ENCODE results near the gene FBXW12.
A peak's percentile ranks its signal among the peaks of the same experiment; 100 is the strongest.
"Not testable (repeated sequence)": the region's sequence is repeated elsewhere in the genome, so short reads cannot be mapped to it uniquely, and the experiment has no call there.

FBXW12 gene

DNA sequence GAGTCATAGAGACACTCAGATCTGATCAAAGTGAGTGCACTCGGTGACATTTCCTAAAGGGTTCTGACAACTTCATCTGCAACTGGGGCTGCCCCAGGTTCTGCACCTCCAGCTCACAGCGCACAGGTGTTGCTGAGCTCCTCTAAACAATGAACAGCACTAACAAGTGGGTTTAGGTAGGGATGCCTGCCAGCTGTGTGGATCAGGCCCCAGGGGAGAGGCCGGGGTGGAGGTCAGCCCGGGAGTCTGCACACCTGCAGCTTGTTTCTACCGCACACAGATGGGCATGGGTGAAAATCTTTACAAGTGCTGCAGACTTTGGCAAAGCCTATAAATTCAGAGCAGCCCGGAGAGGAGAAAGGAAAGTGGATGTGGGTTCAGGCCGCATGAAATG lies 355 bp downstream of the FBXW12 start:
- no peak for DNase-seq (ENCODE audit: low read depth in 2 of 2, low spot score in 1 of 2)

DNA sequence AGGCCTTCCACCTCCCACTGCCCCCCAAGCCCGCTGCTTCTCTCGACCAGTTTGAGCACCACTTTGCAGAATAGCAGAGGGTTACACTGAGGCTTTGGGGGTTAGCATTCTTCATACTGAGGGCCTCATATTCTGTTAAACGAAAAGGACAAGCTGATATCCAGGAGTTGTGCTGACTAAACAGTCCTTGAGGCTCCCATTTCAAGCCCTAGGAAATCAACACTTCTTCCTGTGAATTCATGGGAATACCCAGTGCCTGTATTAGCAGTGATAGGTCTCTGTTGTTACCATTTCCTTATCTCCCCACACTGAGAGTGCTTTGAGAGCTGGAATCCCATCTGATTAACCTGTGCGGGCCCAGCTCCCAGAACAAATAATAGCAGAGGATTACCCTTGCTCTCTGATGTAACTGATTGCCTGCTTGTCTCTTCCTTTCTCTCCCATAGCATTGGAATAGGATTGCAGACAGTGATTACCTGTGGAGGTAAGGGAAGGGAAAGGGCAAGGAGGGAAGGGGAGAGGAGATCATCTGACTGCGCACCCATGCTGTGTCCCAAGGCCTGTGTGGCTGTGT lies 930 bp downstream of the FBXW12 start:
- no peak for DNase-seq (ENCODE audit: low read depth in 2 of 2, low spot score in 1 of 2)

DNA sequence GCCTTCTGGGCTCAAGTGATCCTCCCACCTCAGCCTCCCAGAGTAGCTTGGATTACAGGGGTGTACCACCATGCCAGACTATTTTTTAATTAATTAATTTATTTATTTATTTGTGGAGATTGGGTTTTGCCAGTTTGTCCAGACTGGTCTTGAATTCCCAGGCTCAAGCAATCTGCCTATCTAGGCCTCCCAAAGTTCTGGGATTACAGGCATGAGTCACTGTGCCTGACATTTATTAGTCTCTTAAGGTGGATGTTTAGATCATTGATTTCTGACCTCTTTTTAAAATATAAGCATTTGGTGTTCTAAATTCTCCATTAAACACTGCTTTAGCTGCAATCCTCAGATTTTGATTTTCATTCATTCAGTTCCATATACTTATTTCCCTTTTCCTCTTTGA lies 15.6 kb downstream of the FBXW12 start:
- no peak for DNase-seq (ENCODE audit: low read depth in 2 of 2, low spot score in 1 of 2)

DNA sequence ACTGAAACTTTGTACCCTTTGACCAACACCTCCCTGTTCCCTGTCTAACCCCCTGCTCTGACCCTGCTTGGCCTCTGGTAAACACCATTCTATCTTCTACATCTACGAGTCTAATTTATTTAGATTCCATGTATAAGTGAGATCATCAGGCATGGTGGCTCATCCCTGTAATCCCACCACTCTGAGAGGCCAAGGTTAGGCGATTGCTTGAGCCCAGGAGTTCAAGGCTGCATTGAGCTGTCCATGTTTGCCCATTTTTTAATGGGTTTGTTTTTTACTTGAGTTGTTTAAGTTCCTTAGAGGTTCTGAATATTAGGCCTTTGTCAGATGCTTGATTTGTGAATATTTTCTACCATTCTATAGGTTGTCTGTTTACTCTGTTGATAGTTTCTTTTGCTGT lies 16.9 kb downstream of the FBXW12 start:
- DNase-seq (ENCODE audit: low read depth in 2 of 2, low spot score in 1 of 2) = no peak

DNA sequence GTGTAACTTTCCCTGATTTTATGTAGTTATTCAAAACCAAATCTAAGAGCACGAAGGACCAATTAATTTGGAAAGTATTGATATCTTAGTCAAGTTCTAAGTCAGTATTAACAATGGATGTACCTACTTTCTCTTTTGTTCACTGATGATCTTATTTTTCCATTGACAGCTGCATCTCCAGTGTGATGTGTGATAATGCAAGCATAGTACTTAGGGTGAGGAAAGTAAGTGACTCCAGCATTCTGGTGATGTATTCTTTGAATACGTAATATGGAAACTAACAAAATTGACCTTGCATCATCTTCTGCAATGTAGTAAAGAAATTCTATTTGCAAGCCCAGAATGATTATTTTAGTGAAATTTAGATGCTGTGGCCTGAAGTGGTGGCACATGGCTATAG lies 22.4 kb downstream of the FBXW12 start:
- no peak for DNase-seq (ENCODE audit: low read depth in 2 of 2, low spot score in 1 of 2)

DNA sequence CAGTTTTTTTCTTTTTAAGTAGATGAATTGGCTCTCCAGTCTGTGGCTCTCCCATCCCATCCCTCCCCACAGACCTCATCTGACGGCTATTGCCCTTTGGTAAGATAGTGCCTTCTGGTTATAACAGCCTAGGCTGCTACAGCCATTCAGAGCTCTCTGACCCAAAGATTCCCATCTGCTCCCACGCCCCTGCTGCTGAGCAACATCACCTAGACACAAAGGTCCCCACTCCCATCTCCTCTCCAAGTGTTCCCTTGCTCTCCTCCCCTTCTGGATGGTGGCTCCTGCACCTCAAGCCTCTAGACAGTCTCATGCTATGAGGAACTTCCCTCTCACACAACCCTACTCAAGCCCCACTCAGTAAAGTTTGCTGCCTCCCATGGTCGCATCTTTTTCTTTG lies 23.7 kb downstream of the FBXW12 start:
- no peak for DNase-seq (ENCODE audit: low read depth in 2 of 2, low spot score in 1 of 2)

DNA sequence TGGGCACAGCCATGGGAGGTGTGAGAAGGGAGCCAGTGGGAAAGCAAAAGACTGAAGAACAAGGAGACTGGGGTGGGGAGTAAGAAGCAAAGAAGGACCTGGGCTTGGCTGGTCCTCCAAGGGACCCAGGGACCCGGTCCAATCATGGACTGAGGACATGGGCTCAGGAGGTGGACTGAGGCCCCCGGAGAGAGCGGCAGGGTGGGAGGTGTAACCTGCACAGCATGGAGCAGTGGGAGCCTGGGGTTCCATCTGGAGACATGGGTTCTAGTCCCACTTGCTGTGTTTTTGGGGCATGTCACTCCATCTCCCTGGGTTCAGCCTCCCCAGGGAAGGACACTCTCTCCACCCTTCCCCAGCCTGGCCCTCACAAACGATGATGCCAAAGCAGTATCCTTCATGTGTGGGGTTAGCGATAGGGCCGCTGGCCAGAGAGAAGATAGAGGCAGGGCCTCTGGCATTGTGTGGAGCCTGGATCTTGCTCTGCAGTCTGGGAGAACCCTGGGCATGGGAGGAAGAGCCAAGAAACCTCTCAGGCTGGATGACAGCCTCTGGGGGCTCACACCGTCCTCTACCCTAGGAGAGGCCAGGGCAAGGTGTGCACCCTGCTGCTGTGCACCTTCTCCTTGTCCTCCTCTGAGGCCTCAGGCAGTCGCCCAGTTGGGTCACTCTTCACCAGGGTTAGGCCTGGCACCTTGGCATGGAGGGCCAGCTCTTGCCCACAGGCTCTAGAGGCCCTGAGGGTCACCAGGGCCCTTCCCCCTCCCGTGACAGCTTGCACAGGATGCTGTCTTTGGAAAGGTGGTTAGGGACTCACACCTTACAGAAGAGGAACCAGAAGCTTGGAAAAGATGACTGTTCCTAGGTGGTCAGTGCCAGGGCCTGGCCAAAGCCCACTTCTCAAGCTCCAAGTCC lies 26.0 kb downstream of the FBXW12 start:
- DNase-seq (ENCODE audit: low read depth in 2 of 2, low spot score in 1 of 2) = no peak

DNA sequence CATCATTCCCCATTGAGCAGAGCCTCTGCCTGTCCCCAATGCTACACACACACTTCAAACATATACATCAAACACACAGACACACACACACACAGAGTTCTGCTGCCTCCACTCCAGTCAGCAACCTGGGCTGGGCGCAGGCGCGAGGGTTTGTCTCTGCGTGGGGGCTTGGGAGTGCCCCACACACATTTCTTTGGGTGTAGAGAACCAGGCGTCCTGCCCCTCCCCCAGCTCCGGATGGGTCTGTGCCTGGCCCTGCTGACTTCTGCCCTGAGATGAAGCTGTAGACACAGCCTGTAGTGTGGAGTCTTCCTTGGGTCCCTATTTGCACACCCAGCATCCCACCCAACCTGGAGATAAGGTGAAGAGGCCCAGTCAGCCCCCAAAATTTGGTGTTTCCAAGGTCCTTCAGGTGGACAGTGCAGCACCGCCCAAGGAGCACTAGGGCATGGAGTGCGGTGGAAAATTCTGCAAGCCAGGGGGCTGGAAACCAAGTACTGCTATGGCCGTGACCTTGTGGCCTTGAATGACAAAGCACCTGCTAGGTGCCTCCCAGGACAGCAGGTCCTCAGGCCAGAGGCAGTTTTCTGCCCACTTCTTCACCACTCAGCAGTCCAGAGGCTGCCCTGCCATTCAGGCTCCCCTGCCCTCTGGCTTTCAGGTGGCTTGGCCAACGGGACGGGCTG lies 26.8 kb downstream of the FBXW12 start:
- DNase-seq (ENCODE audit: low read depth in 2 of 2, low spot score in 1 of 2) = no peak

DNA sequence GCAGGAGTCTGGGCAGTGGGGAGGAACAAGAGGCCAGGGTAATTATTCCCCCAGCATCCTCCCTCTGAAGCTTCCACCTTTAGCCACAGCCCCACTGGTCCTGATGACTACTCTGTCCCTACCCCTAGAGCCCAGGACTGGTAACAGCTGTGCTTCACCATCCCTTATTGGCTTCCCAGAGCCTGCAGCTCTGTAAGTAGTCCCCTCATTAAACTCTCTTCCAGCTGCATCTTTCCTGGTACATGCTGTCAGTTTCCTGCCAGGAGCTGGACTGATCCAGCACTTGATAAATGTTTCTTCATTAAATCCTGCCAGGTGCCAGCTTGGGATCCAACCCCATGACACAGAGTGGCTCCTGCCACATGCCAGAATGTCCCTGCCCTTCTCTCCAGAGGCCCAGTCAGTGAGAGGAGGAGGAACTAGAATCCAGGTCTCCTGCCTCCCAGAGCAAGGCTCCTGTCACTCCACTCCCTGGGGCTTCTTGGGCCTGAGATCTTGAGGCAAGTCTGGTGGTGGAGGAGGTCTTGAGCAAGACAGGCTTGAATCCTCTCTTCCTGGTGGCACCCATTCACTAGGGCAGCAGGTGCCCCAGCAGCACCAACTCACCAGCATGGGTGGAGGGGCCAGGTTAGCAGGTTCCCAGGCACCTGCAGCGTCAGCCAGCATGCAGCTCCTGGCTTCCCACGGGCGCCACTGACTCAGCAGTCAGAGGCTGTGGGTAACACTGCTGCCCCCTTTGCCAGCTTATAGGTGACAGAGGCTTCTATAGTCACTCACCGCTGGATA lies 27.6 kb downstream of the FBXW12 start:
- no peak for DNase-seq (ENCODE audit: low read depth in 2 of 2, low spot score in 1 of 2)

DNA sequence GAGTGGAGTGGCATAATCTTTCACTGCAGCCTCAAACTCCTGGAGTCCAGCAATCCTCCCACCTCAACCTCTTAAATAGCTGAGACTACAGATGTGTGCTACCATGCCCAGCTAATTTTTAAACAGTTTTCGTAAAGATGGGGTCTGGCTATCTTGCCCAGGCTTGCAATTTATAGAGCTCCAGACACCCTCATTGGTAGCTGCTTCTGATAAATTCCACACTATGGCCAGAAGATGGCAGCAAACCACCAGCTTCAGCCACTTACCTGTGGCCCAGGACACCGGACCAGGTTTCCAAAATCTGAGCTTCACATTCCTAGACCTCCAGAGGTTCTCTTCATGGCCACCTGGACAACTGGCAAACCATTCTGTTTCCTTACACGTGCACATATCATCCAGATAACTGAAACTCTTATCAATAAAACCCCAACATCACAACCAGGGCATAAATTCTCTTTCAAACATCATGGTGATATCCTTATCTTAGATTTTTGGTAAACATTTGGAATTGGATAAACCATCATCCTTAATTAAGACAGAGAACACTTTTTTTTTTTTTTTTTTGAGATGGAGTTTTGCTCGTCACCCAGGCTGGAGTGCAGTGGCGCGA lies 28.9 kb downstream of the FBXW12 start:
- DNase-seq (ENCODE audit: low read depth in 2 of 2, low spot score in 1 of 2) = peak; percentile 11 to 41

DNA sequence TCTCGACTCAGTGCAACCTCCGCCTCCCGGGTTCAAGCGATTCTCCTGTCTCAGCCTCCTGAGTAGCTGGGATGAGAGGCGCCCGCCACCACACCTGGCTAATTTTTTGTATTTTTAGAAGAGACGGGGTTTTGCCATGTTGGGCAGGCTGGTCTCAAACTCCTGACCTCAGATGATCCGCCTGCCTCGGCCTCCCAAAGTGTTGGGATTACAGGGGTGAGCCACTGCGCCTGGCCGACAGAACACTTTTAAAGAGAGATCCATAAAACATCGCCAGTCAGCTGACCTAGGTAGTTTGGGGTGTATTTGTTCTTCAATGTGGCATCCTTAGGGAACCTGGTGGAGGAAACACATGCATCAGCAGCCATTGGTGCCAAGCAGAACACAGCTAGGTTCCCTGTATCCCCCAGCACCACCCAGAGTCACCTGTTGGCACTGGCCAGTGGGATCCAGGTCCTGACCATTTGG lies 29.4 kb downstream of the FBXW12 start:
- not testable (repeated sequence) for DNase-seq (ENCODE audit: low read depth in 2 of 2, low spot score in 1 of 2)

DNA sequence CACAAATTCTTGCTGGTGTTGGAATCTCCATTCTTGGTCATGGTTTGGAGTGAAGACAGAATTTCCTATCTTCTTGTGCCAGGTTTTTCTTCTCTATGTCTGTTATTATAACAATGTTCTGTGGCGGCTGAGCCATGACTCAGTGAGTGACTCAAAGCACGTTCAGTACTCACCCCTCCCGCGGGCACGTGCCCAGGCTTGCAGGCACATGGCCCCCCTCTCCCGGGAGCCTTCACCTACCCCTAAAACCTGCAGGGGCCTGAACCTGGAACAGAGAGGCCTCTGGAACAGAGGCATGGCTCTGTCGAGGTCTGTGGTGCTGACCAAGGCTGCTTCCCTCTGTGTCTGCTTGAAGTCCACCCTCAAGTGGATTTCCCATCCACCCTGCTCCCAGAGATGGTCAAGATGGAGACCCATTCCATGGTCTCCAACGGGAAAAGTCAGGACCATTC lies 30.3 kb downstream of the FBXW12 start:
- DNase-seq (ENCODE audit: low read depth in 2 of 2, low spot score in 1 of 2) = no peak

DNA sequence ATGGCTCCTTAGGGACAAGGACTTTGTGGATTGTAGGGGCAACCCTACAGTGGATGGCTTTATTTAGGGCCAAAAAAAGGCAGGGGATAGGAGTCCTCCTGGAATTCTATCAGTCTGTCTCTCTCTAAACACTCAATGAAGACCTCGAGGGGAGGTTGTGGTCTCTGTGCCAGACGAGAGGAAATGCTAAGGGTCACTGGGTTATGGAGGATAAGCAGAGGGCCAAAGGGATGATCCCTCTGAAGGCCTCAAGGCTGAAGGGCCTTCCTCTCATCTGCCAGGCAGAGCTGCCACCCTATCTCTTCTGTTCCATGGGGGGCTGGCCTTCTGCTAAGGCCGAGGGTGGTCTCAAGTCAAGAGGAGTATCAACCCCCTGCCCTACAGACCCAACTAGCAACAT lies 30.9 kb downstream of the FBXW12 start:
- DNase-seq (ENCODE audit: low read depth in 2 of 2, low spot score in 1 of 2) = no peak

DNA sequence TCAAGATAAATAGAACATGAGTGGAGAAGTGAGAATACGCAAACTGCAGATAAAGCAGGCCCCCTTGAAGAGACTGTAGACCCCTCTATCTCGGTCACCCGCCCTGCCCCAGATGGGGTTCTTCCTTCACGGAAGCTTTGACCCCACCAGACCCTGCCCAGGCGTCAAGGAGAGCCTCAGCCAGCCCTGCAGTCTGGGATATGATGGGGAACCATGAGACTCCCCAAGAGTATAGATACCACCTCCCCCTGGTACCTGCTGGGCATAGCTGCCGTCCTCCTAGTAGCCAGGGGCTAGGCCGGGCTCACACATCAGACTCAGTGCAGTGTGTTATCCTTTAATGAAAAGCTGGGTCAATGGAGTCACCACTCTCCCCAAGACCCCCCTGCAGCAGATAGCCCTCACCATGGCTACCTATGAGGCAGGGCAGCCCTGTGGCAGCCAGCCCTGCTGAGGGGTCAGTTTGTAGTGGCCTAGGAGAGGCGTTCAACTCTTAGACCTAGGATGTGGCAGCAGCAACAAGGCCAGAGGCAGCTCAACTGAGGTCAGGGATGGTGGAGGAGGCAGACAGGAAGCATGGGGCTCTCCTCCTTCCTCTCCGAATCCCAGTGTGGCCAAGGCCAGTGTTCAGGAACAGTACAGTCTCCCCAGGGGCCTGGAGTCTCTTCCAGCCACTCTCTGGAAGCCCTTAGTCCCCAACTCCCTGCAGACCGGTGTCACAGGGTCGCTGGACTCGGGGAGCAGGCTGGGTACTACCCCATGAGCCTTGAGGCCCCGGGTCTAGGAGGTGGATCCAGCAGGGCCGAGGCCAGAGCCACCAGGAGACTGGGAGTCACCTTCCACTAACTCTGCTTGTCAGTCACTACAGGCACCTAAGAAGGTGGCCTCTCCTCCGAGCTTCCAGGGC lies 31.8 kb downstream of the FBXW12 start:
- DNase-seq (ENCODE audit: low read depth in 2 of 2, low spot score in 1 of 2) = no peak

DNA sequence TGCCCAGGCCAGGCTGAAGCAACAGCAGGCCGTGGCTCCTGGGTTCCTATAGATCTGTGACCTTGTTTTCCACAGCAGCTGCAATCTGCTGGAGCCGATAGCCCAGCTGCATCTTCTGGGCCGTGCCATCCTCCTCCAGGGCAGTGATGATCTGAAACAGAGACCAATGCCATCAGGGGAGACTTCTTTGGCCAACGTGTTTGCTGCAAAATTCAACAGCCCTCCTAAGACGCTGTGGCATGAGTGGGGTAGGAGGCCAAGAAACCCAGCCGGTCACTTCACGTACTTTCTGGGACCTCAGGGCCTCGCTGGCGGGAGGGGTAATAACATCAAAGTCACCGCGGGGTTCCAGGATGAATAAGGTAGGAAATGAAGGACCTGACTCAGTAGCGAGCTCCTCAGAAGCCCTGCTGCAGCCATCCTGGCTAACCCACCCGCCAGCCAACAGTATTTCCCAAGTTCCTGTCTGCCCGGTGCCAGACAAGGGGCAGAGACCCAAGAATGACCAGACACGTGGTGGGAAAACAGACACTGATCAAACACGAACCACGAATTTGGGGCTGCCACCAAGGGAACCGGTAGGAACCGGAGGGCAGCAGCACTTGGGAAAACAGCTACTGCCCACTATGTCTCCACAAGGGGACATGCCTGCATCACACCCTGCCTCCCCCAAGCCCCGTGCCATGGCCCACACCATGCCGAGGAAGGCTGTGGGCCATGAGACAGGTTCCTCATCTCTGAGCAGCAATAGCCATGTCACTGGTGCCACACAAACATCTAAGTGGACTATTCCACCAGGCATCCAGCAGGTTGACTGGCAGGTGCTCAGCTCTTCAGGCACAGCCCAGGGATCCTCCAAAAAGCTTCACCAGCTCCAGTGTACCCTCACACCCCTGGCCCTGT lies 32.7 kb downstream of the FBXW12 start:
- DNase-seq (ENCODE audit: low read depth in 2 of 2, low spot score in 1 of 2) = no peak

DNA sequence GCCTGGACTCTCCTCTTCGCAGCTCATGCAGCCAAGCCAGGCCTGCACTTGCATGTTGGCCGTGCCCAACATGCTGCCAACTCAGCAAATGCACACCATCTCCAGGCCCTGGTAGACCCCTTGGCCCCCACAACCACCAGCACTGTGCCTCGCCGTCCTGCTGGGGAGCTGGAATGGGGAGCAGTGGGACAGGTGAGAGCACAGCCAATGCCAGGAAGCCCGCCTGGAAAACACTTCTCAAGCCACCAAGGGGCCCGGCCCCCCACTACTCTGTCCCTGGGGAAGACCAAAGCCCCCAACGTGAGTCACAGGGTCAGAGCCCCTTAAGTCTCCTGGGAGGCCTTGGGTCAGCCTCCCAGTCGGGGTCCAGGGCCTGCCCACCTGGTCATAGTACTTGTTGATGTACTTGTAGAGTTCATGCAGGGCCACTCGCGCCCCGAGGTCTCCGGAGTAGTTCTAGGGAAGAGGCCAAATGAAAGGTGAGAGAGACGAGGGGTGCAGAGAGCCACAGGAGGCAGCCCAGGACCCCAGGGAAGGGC lies 33.4 kb downstream of the FBXW12 start:
- no peak for DNase-seq (ENCODE audit: low read depth in 2 of 2, low spot score in 1 of 2)

DNA sequence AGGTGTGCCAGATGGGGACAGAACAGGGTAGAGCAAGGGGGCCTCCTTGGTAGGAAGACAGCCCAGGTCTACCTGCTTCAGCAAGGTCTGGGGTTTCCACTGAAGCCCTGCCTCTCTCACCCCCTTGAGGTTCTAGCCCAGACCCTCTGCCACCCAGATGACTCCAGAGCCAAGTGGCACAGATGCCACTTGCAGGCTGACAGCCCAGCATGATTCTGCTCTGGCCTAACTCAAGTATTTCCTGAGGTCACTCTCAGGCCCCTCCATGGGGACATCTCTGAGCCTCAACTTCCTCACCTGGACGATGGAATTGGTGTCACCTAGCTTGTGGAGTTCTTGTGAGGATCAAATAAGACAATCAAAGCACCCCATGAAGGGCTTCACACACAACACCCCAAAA lies 34.0 kb downstream of the FBXW12 start:
- no peak for DNase-seq (ENCODE audit: low read depth in 2 of 2, low spot score in 1 of 2)
